Activated effector memory CD4-positive, alpha-beta T cell treated with Interleukin-2 at 50 U/mL for 16 hours (primary cell): ENCODE results near the gene RNF43.

Source experiments
- DNase-seq: peaks from one replicate; pipeline ENCODE4 v3.0.0-alpha.2; 2020

RNF43 gene

DNA sequence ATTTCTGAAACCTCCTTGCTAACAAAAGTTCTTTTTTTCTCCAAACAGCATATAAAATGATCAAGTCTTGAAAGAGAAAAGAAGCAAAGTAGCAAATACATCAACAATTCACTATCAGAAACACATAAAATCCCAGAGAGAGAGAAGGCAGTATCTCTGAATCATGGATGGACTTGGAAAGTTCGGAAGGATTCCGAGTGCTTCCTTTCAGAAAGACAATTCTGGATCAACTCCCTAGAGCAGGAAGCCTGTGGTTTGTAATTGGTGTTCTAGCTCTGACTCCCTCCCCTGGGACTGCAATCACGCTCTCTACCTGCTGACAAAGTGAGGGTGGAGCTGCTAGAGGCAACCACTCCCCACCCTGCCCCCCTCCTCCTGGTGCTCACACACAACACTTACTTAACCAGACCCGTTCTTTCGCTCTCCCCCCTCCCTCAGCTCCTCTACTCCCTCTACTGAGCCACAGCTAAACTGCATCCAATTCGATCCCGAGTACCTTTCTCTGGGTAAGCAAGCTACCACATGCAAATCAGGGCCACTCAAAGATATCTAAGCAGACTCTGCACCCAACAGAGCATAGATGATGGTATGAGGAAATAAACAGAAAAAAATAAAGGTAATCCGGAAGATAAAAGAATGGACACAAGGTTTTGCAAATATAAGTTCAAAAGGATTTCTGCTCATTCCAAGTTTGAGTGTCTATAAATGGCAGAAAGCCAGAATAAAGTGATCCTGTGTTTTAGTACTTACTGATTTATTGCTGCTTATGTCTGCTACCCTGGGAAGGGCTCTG is at the start of gene RNF43:
TSS of gene RNF43 (minus strand) at position 235 of the 793 bp plus-strand sequence. CDS start 1,957 bp downstream, outside the sequence.
- peak; percentile 82 for DNase-seq

DNA sequence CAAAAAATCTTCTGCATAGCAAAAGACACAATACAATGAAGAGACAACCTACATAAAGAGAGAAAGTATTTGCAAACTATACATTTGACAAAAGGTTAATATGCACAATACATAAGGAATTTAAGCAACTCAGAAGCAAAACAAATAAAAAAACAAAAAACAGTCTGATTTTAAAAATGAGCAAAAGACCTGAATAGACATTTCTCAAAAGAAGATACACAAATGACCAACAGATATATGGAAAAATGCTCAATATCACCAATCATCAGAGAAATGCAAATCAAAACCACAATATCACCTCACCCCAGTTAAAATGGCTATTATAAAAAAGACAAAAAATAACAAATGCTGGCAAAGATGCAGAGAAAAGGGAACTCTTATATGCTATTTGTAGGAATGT is 38.2 kb upstream of the RNF43 start:
- no peak for DNase-seq

DNA sequence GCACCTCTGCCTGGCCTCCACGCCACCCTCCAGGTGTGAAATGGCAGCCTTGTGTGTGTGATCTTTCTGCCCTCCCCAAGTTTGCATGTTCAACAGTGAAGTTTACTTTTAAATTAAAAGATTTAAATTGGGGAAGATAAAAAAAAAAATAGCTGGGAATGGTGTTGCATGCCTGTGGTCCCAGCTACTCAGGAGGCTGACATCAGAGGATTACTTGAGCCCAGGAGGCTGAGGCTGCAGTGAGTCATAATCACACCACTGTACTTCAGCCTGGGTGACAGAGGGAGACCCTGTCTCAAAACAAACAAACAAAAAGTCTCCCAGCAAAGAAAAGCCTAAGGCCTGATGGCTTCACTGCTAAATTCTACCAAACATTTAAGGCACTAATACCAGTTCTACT is 35.4 kb upstream of the RNF43 start:
- DNase-seq, result no peak

DNA sequence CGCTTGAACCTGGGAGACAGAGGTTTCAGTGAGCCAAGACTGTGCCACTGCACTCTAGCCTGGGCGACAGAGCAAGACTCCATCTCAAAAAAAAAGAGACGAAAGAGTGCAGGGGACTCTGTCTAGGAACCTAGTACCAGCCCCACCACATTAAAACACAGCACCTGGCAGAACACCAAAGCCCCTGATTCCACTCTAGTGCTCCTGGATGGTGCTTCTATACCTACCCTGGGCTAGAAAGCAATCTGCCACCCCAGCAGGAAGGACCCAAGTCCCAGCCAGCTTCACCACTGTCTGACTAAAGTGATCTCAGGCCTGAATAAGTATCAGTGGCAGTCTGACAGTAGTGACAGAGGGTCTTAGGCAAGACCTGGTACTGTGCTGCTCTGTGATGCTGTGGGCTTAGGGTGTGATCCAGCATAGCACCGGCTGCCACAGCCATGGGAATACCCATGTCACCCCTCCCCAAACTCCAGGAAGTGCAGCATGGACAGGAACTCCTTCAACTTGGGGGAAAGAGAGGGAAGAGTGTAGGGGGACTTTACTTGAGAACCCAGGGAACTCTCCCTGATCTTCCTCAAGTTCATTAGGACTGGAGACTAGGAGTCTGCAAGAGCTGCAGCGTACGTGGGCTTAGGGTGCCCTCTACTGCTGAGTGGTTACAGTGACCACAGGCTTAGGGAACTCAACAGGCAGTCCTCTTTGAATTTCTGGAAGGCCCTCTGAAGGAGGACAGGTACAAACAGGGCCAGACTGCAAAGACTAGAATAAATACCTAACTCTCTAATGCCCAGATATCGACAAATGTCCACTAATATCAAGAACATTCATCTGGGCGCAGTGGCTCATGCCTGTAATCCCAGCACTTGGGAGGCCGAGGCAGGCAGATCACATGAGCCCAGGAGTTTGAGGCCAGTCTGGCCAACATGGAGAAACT is 30.0 kb upstream of the RNF43 start:
- peak; percentile 14 for DNase-seq

DNA sequence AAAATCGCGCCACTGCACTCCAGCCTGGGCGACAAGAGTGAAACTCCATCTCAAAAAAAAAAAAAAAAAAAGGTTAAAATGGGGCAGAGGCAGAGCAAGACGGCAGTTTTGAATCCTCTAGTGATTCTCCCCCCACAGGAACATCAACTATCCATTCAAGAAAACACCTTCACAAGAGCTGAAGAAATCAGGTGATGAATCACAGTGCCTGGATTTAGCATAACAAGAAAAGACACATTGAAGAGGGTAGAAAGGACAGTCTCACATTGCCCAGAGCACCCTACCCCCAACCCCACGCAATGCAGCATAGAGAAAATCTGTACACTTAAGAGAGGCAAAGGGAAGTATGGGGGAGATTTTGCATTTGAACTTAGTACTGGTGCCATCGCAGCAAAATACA is 28.8 kb upstream of the RNF43 start:
- no peak for DNase-seq

DNA sequence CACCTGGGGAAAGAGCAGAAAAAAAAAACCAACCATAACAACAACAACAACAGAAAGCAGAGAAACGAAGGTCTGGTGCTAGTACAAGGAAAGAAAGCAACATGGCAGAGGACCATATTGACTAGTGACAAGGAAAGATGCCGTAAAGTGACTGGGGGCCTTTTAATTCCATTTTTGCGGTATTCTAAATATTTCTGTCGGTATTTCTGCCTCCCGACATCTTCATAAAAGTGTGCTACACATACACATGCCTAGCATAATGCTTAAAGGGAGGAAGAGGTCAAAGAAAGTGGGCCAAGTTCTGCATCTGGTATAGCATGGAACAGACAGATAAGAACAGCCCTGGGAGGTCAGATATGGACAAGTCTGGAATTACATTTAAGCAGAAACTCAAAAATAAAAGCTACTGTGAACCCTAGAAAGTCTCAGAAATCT is 19.5 kb upstream of the RNF43 start:
- no peak for DNase-seq

DNA sequence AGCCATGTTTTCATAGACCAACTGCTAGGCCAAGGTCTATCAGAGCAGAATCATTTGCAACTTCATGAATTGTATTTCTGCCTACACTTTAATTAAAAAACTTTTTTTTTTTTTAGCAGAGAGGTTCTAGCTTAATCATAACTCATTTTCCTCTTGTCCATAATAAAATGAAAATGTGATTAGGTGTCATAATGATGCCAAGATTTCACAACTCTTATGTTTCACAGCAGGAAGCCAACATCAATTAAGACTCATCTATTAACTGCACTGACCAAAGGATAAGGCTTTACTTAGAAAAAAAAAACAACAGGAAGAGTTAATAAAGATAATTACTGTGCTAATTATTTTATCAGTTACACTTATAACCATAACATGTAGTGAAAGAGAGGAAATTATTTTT is 18.9 kb upstream of the RNF43 start:
- DNase-seq, result no peak

DNA sequence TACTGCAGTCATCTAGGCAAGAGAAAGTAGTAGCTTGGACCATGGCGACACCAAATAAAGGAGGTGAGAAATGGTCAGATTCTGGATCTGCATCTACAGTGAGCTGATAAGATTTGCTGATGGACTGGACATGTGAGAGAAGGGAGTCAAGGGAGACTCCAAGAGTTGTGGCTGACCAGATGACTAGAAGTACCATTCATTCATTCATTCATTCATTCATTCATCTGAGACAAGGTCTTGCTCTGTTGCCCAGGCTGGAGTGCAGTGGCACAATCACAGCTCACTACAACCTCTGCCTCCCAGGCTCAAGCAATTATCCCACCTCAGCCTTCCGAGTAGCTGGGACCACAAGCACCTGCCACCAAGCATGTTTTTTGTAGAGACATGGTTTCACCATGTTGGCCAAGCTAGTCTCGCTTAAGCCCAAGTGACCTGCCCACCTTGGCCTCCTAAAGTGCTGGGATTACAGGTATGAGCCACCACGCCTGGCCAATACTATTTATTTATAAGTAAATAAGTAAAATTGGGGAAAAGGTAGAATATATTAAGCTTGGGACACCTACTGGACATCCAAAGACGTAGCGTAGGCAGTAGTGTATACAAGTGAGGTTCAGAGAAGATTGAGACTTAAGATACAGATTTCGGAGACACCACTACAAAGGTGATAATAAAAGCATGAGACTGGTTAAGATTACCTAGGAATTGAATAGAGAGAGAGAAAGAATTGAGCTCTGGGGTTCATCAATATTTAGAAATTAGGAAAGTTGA is 15.7 kb upstream of the RNF43 start:
- no peak for DNase-seq

DNA sequence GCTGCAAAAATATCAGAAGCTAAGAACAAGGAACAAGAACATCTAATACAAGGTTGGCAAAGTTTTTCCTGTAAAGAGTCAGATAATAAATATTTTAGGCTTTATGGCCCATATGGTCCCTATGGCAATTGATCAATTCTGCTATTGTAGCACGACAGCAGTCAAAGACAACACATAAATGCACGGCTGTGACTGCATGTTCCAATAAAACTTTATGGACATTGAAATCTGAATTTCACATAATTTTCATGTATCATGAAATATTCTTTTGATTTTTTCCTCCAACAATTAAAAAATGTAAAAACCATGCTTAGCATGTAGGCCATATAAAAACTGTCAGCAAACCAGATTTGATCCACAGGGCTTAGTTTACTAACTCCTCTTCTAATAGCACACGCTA is 10.5 kb upstream of the RNF43 start:
- no peak for DNase-seq

DNA sequence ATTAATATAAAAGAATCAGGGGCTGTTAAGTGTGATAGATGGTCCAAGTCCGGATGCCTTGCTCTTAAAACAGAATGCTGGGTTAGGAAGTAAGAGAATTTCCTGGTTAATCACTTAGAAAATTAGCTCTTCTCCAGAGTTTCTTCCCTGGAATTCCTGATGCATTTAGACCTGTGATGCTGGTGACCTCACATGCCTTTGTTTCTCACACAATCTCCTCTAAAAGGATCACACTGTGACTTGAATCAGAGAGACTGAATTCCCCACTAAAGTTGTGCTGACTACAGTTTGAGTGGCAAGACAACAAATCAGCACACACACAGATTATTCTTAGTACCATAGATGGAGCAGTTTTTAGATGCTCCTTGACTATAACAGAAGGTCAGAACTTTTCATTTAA is 4.4 kb upstream of the RNF43 start:
- DNase-seq, result no peak

DNA sequence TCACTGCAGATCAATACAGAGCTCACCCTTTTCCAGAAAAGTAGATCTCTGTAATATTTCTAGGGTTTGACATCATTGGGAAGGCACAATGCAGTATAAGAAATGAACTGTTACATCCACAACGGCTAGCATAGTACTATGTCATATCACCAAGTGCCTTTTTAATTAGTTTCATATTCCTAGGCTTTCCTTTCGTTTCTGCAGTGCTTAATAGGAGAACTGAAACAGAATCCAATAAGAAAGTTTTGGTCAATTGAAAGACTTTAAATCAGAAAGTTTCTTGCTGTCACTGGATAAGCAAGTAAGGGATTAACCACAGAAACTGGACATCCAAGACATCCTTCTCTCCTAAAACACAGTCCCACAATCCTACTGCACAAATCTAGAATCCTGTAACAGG is 3.5 kb upstream of the RNF43 start:
- no peak for DNase-seq

DNA sequence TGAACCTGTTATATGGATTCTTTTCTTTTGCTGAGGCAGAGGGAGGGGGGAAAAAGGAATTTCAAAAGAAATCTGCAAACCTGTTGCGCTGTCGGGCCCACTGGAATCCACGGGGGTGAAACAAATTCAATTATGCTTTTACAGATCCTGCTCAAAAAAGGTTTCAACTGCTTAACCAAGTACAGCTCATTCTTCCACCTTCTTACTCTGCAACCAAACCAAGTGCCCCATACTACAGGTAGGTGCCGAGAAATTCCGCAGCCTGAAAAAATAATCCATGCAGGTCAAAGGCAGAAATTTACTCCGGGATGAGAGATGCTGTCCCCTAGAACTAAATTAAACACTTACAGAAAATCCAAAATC is 416 bp downstream of the RNF43 start:
- DNase-seq, result no peak

DNA sequence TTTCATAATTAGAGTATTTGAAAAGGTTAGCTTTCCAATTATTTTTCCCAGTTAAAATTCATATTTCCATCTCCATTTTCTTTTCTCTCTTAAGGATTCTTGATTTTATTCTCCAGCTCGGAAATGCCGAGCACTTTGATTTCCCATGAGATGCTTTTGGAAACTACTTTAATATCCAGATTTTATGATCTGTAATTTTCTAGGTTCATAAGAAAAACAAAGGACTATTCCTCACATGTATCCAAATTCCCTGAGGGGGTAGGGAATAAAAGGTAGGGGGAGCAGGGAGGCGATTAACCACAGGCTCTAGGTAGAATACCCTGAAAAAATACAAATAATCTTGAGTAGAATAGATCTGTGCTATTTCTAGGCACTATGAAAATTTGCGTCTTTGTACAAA is 938 bp downstream of the RNF43 start:
- DNase-seq, result no peak

DNA sequence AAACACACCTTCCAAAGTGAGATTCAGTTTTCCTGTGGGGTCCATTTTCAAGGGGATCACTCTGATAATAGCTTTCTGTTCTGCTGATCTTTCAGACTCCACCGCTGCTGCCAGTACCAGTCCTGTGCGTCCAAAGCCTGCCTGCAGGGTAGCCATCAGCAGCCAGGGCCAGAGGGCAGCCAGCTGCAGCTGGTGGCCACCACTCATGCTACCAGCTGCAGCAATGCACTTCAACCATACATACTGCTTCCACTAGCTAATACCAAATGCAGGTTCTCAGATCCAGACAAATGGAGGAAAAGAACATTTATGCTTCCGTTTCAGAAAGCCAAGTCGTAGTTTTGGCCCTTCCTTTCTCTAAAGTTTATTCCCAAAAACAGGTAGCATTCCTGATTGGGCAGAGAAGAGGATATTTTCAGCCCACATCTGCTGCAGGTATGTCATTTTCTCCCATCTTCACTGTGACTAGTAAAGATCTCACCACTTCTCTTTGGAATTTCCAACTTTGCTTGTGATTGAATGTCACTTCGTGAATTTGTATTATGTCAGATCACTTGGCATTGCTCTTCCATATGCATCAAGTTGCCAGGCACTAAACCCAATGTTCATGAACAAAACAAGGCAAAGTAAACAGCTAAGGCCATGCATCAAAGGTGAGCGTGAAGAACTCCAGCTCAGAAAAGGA is 1.8 kb downstream of the RNF43 start:
- no peak for DNase-seq

DNA sequence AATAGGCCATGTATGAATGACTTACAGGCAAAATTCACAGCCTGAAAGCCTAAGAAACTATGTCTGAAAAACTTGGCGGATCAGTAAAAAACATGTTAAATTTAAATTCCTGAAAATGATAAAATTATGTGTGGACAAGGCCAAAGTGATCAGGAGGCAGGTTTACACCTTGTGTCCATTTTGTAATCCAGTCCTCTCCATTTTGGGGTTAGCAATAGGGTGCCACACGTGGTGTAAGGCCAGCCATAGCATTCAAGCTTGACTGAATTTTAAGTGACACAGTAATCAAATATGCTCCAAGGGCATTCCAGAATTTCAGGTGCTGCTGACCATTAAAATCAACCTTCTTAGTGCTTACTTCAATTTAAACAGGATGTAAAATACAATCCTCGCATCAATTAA is 2.7 kb downstream of the RNF43 start:
- no peak for DNase-seq

DNA sequence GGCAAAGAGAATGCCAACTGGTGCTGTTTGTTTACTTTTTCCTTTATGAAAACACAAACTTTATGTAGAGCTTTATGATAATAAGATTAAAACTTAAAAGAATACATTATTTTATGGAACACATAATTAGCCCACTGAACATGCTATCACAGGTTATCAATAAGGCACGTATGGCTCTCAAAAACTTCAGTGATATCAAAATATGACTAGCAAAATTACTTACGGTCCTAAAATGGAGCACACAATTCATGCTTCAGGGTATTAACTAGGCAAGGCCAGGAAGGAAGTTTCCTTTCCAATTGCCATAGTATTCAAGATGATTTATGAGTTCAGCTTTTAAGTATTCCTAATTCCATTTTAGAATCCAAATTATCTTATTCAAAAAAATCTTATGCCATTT is 3.6 kb downstream of the RNF43 start:
- DNase-seq, result no peak

DNA sequence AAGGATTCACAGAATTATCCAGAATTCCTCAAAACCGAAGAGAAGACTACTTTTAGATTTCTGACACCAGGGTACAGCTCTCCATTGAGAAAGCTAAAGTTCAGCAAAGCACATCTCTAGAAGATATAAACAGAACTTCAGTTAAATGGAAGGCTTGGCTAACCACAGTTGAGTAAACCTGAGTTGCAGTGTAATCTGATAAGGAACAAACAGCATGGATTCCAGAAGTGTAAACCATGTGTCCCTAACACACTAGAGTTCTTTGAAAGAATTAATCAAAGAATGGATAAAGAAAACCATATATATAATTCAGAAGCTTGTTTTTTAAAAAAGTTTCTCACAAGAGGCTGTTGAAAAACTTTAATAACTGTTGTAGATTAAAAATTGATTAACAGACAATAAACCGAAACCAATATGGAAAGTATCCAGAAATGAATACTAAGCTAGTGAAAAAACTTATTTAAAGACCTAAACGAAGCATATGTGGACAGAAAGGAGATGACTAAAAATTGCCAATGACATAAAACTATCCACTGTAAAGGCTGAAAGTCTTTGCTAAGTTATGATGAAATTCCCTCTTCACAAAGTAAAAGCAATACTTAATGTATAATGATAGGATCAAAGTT is 4.3 kb downstream of the RNF43 start:
- no peak for DNase-seq

DNA sequence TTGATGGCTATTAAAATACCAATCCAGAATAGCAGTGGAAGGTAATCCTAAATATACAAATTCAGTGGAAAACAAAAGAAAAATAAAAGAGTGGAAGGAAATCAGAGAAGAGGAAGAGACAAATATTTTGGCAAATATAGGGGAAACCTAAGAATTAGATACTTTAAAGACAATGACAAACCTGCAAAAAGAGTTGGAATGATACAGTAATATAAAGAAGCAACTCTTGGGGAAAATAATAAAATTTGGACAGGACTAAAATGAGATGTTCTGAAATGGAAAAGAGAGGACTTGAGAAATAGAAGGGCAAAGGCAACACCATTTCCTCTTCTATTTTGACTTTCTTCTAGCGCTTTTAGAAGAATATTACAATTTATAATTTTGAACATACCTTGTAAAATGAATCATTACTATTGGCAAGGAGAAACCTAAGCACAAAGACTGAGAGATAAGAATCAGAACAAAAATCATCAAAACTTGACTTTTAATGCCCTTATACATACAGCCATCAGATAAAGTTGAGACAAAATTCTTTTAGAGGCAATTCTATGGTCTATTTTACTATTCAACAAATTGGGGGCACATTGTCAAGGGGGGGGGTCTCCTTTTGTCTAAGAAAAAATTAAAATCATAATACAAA is 5.2 kb downstream of the RNF43 start:
- no peak for DNase-seq

DNA sequence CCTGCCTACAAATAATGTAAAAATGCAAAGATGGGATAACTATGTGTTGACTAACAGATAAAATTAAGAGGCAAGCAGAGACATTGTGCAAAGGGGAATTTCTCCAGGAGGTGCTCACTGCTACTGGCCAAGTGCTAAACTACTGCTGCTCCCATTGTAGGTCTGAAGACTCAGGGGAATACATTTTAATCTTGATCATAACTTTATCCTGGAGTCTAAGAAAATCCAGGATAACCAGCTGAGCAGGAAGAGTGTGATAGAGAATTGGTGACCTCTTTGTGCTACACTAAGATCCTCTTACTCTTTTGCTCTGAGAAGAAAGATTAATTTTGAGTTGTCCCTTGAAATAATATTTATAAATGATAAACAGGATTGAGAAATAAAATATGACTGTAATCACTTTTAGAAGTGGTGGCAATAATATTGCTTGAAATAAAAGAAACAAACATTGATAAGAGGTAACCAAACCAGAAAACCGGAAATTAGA is 5.9 kb downstream of the RNF43 start:
- no peak for DNase-seq

DNA sequence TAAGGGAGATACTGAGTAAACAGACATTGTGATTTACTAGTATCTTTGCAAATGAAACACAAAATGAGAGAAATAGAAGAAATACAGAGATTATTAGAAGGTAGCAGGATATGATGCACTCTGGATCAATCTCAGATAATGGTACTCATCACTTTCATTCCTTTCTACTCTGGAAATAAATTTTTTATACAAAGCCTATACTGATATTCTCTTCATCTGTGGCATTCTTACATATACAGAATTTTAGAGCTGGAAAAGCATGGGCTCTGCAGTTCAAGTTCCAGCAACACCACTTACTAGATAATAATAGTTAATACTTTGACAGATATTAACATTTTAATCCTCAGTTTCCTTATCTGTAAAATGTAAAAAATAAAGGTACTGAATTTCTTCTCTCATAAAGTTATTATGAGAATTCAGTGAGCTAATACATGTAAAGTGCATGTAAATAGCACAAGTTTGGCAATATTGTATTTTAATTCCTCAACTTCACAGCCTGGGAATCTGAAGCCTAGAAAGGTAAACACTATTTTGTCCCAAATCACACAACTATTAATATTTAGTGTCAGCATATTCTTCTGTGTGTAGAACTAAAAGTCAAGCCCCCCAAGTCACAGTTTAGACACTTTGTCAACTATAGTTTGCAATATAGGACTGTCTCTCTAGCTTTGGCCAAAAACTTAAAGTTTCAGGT is 6.5 kb downstream of the RNF43 start:
- DNase-seq, result no peak

DNA sequence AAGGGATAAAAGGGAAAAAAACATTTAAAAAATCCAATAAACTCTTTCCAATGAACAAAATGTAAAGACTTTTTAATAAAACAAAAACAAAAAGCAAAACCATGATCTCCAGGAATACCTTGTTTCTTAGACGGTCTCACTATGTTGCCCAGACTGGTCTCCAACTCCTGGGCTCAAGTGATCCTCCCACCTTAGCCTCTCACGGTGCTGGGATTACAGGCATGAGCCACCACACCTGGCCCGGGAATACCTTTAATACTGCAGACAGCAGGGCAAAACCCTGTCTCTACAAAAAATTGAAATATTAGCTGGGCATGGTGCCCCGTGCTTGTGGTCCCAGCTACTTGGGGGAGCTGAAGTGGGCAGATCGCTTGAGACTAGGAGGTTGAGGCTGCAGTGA is 7.9 kb downstream of the RNF43 start:
- no peak for DNase-seq
